ENCODE results near the gene DAND5.

Gene DAND5, protein sequence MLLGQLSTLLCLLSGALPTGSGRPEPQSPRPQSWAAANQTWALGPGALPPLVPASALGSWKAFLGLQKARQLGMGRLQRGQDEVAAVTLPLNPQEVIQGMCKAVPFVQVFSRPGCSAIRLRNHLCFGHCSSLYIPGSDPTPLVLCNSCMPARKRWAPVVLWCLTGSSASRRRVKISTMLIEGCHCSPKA

DNA sequence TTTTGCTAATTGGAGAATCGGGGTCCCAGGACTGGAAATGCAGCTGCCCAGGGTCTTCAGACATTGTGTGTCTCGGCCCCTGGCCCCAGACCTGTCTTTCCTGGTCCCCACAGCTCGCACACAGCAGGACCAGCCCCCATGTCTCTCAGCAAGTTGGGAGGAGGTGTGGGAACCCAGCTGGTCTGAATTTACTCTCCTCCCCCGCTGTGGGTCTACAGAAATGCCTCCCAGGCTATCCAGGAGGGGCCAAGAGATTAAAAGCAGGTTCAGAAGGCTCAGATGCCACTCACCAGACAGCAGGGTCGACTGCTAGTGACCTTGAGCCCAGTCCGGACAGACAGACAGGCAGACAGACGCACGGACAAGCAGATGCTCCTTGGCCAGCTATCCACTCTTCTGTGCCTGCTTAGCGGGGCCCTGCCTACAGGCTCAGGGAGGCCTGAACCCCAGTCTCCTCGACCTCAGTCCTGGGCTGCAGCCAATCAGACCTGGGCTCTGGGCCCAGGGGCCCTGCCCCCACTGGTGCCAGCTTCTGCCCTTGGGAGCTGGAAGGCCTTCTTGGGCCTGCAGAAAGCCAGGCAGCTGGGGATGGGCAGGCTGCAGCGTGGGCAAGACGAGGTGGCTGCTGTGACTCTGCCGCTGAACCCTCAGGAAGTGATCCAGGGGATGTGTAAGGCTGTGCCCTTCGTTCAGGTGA lies at the start of gene DAND5:
DAND5 (plus strand) TSS at position 285 of the 697 bp plus-strand sequence; CDS start at position 370, 85 bp downstream.
- DNase-seq: no peak

DNA sequence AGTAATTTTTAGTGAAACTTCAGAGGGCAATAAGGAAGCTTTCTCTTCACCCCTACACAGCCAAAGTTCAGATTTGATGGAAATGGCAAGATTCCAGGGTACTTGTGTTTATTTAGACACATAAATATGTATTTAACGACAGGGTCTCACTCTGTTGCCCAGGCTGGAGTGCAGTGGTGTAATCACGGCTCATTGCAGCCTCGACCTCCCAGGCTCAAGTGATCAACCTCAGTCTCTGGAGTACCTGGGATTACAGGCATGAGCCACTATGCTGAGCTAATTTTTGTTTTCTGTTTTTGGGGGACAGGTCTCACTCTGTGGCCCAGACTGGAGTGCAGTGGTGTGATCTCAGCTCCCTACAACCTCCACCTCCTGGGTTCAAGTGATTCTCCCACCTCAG lies 48.3 kb upstream of the DAND5 start:
- DNase-seq: no peak

DNA sequence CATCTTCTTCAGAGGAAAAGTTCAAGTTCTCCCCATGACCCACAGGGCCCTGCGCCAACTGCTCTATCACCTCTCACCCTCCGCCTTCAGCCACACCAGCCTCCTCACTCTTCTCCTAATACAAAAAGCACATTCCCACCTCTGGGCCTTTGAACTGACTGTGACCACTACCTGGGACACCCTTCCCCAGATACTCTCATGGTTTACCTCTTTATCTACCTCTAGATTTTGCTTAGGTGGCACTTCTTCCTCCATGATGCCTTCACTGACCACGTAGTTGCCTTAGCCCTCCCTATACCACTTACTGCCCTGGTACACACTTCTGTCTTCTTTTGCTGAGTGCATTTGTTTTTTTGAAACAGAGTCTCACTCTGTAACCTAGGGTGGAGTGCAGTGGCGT lies 46.4 kb upstream of the DAND5 start:
- no peak for DNase-seq

DNA sequence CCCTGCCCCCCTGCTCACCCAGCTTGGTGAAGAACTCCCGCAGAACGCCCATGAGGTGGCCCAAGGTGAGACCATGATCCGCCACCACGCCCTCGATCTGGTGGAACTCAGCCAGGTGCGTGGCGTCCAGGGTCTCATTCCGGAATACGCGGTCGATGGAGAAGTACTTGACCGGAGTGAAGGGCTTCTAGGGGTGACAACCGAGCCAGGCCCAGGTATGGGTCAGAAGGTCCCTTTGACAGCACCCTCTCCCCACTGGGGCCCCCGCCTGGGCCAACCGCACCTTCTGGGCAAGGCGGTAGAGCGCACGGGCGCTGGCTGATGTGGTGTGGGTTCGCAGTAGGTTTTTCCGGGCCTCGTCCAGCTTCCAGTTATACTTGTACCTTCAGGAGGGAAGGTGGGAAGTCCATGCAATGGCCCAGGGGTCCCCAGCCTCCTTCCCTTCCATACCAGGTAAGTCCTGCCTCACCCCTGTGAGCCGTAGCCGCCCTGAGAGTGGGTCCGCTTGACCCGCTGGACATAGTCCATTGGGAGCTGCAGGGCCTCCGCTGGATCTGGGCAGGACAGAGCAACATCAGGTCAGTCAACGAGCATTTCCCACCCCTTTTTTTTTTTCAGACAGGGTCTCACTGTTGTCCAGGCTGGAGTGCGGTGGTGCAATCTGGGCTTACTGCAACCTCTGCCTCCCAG lies 44.6 kb upstream of the DAND5 start:
- DNase-seq: no peak

DNA sequence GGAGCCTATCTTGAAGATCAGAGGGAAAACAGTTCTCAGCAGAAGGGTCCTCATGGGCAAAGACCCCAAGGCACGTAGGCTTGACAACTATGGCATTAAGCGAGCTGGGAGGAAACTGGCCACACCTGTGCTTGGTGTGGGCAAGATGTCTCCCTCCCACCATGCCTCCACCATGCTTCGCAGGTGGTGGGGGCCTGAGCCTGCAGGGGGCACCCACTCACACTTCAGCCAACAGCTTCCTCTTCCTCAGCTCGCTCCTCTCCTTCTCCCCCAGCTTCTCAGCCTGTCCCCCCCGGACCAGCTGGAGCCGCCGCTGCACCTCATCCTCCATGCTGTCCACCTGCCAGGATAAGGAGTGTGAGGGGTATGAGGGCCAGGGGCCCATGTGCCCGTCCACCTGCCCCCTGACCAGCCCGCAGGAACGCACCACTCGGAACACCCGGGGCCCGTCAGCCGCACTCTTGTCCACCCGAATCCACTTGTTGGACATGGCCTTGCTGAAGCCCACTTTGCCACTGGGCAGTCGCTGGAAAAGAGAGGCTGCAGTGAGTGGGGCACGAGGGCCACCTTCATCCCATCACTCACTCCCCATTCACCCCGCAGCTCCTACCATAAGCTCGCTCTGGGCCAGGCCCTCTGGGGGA lies 39.3 kb upstream of the DAND5 start:
- DNase-seq: no peak

- DNase-seq: no peak
These were observed 36.7 kb upstream of the DAND5 start for GRCh38 chr19:12932392-12933286.

DNA sequence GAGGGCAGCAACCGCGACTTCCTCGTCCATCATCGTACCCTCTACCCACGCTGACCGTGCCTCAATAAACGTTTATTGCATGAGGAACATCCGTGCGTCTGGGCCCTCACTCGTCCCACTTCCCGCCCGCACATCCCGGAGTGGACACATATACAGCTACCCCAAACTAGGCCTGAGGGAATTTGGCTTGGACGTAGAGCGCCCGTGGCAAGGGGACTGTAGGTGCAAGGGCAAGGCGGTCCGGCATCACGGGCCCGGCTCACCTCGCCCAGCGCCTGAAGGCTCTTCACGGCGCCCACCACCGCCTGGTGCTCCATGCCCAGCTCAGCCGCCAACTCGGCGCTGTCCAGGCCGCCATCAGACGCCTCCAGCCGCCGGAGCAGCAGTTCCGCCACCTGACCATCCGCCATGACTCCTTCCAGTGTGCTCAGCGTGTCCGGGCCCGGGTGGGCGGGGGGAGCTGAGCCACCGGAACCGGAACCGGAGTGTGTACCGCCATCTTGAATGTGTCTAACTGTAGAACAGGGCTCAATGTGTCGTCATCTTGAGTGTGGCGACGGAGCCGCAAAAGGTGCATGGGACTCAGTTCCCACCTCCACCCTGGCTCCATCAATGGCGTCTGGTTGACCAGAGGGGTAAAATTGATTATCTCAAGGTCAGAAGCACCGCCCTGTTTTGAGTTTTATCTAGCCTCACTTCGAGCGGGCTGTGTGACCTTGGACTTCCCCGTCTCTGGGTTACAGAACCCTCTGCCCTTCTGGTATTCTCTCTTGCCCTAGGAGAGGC lies 35.9 kb upstream of the DAND5 start, which contains the start of gene FARSA:
FARSA (minus strand) TSS at position 425 of the 786 bp plus-strand sequence; CDS start at position 410, 15 bp downstream.
- peak; percentile 94 for DNase-seq

DNA sequence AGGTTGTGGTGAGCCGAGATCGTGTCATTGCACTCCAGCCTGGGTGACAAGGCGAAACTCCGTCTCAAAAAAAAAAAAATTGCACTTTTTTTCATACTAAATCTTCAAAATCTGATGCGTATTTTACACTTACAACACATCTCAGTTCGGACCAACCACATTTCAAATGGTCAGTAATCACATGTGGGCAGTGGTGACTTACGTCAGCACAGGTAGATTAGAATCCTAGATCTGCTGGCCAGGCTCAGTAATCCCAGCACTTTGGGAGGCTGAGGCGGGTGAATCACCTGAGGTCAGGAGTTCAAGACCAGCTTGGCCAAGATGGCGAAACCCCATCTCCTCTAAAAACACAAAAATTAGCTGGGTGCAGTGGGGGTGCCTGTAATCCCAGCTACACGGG lies 34.3 kb upstream of the DAND5 start:
- DNase-seq: no peak

DNA sequence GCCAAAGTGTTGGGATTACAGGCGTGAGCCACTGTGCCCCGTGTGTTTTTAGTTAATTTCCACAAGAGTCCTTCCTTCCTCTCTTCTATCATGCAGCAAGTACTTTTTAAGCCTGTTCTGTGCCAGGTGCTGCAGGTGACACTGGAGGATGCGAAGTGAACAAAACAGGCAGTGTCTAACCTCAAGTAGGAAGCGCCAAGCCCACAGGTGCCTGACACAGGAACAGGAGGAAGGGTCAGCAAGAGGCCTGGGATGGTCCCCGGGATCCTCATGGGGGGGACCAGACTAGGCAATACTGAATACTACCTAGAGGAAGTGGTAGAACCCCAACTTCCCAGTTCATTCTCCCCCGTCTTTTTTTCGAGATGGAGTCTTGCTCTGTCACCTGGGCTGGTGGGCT lies 32.8 kb upstream of the DAND5 start:
- DNase-seq: no peak

DNA sequence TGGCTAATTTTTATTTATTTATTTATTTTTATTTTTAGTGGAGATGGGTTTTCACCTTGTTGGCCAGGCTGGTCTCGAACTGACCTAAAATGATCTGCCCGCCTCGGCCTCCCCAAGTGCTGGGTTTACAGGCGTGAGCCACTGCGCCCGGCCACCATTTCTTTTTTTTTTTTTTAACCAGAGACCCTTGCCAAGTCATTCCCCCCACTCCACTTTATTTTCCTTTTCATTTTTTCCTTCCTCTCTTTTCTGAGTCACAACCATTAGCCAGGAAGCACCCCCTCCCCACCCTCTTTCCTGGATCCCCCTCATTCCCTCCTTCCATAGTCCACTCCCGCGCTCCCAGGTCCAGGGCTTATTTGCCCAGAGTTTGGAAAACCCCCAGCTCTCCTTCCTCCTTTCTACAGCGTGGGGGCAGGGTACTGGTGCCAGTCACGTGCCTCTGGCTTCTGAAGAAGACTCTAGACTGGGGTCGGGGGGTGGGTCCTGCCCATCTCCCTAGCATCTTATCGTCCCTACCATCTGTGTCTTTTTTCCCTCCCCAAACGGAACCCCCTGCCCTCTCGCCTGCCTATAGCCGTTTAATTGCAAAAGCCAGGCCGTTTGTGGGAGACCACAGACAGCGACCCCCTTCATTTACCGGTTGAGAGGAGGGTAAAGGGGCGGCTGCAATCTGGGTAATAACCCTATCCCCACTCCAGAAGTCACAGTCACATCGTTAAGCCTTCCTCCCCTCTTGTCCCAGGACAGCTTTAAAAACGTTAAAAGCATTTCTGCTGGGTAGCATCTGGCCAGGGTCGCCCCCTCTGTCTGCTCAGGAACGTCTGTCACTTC lies 32.1 kb upstream of the DAND5 start:
- peak; percentile 63 for DNase-seq

DNA sequence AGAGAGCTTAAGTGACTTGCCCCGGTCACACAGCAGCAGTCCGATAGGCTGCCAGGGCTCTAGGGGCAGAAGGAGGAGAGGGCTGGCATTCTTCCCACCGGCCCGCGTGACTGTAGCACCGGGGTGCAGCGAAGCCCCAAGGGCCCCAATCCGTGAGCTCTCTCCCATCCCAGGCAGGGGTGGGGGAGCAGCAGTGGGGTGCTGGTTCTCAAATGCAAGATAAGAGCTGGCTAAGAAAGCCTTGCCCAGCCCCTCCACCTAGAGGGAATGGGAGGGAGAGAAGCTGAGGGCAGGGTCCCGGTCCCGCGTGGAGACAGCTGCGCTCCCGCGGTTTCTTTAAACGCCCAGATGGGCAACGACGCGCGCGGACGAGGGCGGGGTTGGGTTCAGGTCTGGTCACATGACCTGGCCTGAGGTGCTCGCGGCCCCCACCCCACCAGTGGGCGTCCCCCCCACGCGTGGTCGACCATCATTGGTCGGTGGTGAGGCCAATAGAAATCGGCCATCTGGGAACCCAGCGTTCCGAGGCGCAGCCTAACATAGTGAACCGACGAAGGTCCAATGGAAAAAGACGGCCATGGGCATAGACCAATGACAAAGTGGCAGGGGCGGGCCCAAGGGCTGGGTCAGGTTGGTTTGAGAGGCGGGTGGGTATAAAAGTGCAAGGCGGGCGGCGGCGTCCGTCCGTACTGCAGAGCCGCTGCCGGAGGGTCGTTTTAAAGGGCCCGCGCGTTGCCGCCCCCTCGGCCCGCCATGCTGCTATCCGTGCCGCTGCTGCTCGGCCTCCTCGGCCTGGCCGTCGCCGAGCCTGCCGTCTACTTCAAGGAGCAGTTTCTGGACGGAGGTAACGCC lies 31.2 kb upstream of the DAND5 start, which contains the start of gene CALR:
CALR (plus strand) TSS at position 683 of the 852 bp plus-strand sequence; CDS start at position 754, 71 bp downstream.
- peak; percentile 99 for DNase-seq

GRCh38 chr19:12938779-12939601 lies 30.4 kb upstream of the DAND5 start:
- DNase-seq: peak; percentile 63

DNA sequence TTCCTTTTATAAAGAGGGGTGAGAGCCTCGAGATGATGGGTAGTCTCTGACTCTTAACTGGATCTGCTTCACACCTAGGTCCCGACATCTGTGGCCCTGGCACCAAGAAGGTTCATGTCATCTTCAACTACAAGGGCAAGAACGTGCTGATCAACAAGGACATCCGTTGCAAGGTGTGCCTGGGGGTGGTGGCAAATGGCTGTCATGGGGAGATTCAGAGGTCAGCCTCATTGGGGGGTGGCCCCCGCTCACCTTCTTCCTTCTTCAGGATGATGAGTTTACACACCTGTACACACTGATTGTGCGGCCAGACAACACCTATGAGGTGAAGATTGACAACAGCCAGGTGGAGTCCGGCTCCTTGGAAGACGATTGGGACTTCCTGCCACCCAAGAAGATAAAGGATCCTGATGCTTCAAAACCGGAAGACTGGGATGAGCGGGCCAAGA lies 29.4 kb upstream of the DAND5 start:
- no peak for DNase-seq

- DNase-seq: no peak
These were observed 28.5 kb upstream of the DAND5 start for GRCh38 chr19:12940897-12941296.

GRCh38 chr19:12943437-12944044 lies 25.8 kb upstream of the DAND5 start:
- DNase-seq: no peak

- no peak for DNase-seq
These were observed 25.2 kb upstream of the DAND5 start for GRCh38 chr19:12944104-12944674.

- peak; percentile 100 for DNase-seq
These were observed 23.8 kb upstream of the DAND5 start, which contains the start of gene RAD23A for GRCh38 chr19:12945479-12946091. RAD23A (plus strand) TSS chr19:12945862; CDS start chr19:12945949, 87 bp downstream.
